PC-9 (cell line): ENCODE results near the gene HK3. TPM values are rescaled to one million over a fixed set of nuclear protein-coding genes. Genes with fewer than 3 reads are reported as not detected.

Experiments used
- BruUV-seq: library from RNA; stranded (reverse); fragments of 400-500 nt; replicated peaks from 2 replicates; lab custom pipeline; 2021; lab: Mats Ljungman, UMichigan
- CTCF ChIA-PET: fragments of 300-600 bp; sonication (Branson Sonifier 250); formaldehyde crosslinking; loops from one replicate; lab custom pipeline; 2022; ENCODE audit warnings: antibody characterized with exemption; lab: Charles Lee
- POLR2A ChIA-PET: fragments of 300-600 bp; sonication (Branson Sonifier 250); formaldehyde crosslinking; loops from one replicate; lab custom pipeline; 2022; ENCODE audit warnings: antibody characterized with exemption; ENCODE audit not compliant: unreplicated experiment; lab: Charles Lee
- DNase-seq, 2 experiments: peaks; one replicate each; pipeline versions ENCODE4 v3.0.0 to v3.0.0-alpha.2; 2015 to 2022; ENCODE audit warnings: mixed read lengths in 1 of 2
- H2AFZ ChIP-seq: fragments of 200-600 bp; sonication (generic); 2 replicates; pipeline ENCODE4 v1.8.1; 2017; ENCODE audit warnings: antibody characterized with exemption
- H3F3A ChIP-seq: fragments of 200-600 bp; sonication (generic); 2 replicates; pipeline ENCODE4 v1.8.1; 2017; ENCODE audit warnings: antibody characterized with exemption, mild to moderate bottlenecking, low read depth; ENCODE audit not compliant: insufficient read depth
- H3K27ac ChIP-seq: fragments of 200-600 bp; sonication (generic); 2 replicates; pipeline ENCODE4 v1.6.1; 2016; ENCODE audit warnings: mixed run types
- H3K27me3 ChIP-seq: fragments of 200-600 bp; sonication (generic); 2 replicates; pipeline ENCODE4 v1.6.1; 2016; ENCODE audit warnings: low read depth, mixed run types; ENCODE audit not compliant: insufficient read depth
- H3K36me3 ChIP-seq: fragments of 200-600 bp; sonication (generic); 2 replicates; pipeline ENCODE4 v1.6.1; 2016; ENCODE audit warnings: low read depth, mixed run types
- H3K4me1 ChIP-seq: fragments of 200-600 bp; sonication (generic); replicated peaks from 2 replicates; pipeline ENCODE4 v1.6.1; 2016; ENCODE audit warnings: mixed run types; ENCODE audit not compliant: insufficient read depth
- H3K4me2 ChIP-seq: fragments of 200-600 bp; sonication (generic); 2 replicates; pipeline ENCODE4 v1.6.1; 2017; ENCODE audit warnings: mixed run types
- H3K4me3 ChIP-seq: fragments of 200-600 bp; sonication (generic); 2 replicates; pipeline ENCODE4 v1.6.1; 2016; ENCODE audit warnings: mixed run types
- H3K79me2 ChIP-seq: fragments of 200-600 bp; sonication (generic); 2 replicates; pipeline ENCODE4 v1.6.1; 2017; ENCODE audit warnings: low read depth, mixed run types
- H3K9me2 ChIP-seq: fragments of 200-600 bp; sonication (generic); 2 replicates; pipeline ENCODE4 v1.8.1; 2017; ENCODE audit warnings: mild to moderate bottlenecking; ENCODE audit not compliant: insufficient read depth
- H3K9me3 ChIP-seq: fragments of 200-600 bp; sonication (generic); 2 replicates; pipeline ENCODE4 v1.8.1; 2016; ENCODE audit warnings: low read depth; ENCODE audit not compliant: insufficient read depth
- H4K20me1 ChIP-seq: fragments of 200-600 bp; sonication (generic); 2 replicates; pipeline ENCODE4 v1.8.1; 2017; ENCODE audit not compliant: insufficient read depth
- EZH2 ChIP-seq: fragments of 200-600 bp; sonication (generic); IDR thresholded peaks from 2 replicates; pipeline ENCODE4 v1.8.0; 2017; ENCODE audit warnings: antibody characterized with exemption, low read depth
- intact Hi-C: fragments of 100-400 bp; cut with micrococcal nuclease; formaldehyde crosslinking; loops from one replicate; pipeline ENCODE4 v1.10.0; 2022; ENCODE audit not compliant: unreplicated experiment
- total RNA-seq: library from RNA; stranded (reverse); gene quantifications from 2 replicates; pipeline ENCODE4 v1.2.3, GENCODE V29; 2021
- TF ChIP-seq, protein P1 (sequence below): fragments of 200-600 bp; sonication (generic); conservative IDR thresholded peaks from 2 replicates; pipeline ENCODE4 v1.6.1; 2017; ENCODE audit warnings: mixed run types, antibody characterized with exemption, mild to moderate bottlenecking, moderate library complexity

The HK3 gene
- total RNA-seq, 1 experiment from 2014 or later, result not detected

DNA sequence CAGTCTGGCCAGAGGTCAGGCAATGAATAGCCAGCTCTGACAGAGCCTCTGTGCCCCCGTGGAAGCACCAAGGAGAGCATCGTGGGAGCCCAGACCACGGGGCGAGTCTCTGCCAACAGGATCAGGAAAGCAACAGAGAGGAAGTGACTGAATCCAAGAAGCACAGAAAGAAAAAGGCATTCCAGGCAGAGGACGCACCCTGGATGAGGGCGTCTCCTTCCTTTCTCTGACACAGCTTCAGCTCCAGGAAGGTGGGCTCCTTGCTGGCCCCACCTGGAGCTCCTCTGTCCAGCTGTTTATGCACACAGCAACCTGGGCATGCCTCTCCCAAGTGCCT lies 16.6 kb downstream of the HK3 start:
- Histone ChIP-seq H3K27ac (no peak overlapping the region), H3K36me3 (no peaks in the 10 kb centered on the region), H2AFZ (no peak overlapping the region), H3K79me2 (no peaks in the 10 kb centered on the region), H3K9me2 (no peaks in the 10 kb centered on the region), H3K4me3 (no peak overlapping the region), H3K4me1 (no peaks in the 10 kb centered on the region), H3F3A (no peaks in the 10 kb centered on the region), H3K4me2 (no peak overlapping the region), H3K9me3 (no peaks in the 10 kb centered on the region), H4K20me1 (no peaks in the 10 kb centered on the region), H3K27me3 (no peaks in the 10 kb centered on the region)
- ChIA-PET POLR2A (interaction anchor here (0.6 kb wide), 1 partner anchor 34 kb away, joined by 4 read pairs; no protein-coding TSS in a partner anchor), CTCF (no interaction called here)
- no TSS peak for BruUV-seq
- TF ChIP-seq, protein P1, sequence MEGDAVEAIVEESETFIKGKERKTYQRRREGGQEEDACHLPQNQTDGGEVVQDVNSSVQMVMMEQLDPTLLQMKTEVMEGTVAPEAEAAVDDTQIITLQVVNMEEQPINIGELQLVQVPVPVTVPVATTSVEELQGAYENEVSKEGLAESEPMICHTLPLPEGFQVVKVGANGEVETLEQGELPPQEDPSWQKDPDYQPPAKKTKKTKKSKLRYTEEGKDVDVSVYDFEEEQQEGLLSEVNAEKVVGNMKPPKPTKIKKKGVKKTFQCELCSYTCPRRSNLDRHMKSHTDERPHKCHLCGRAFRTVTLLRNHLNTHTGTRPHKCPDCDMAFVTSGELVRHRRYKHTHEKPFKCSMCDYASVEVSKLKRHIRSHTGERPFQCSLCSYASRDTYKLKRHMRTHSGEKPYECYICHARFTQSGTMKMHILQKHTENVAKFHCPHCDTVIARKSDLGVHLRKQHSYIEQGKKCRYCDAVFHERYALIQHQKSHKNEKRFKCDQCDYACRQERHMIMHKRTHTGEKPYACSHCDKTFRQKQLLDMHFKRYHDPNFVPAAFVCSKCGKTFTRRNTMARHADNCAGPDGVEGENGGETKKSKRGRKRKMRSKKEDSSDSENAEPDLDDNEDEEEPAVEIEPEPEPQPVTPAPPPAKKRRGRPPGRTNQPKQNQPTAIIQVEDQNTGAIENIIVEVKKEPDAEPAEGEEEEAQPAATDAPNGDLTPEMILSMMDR, result no peak
- TF ChIP-seq EZH2, result no peak
- intact Hi-C loops, result no loop called here
- no peak for DNase-seq

DNA sequence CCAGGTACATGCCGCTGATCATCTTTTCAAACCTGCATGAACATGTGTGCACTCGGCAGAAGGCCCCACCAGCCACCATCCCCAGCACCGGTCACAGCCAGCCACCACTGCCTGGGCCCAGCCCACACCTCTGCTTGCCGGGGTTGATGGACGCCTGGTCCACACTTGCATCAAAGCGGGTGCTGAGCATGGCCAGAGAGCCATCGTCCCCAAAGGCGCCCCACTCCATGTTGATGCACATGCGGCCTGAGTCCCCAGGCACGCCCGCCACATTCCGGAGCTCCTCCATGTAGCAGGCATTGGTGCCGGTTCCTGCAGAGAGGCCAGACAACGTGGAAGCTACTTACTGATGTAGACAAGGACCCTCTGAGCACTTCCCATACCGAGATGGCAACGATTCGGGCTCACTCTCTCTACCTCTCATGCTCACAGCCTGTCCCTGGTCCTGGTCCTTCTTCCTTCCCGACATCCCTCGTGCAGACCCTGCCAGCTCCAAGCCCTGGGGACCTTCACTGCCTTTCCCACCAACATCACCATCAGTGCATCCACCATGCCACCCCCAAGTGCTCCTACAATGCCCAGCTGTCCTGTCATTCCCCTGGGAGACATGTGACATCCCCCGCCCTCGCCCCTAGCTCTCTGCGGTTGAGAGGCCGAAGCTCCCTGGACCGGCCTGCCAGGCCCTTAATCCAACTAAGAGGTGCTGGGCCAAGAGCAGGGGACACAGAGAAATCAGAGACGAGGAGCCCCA lies 17.2 kb downstream of the HK3 start:
- no peaks in the 10 kb centered on the region for H3K4me1 ChIP-seq
- no peaks in the 10 kb centered on the region for H3K27me3 ChIP-seq
- POLR2A ChIA-PET, result interaction anchor here (0.6 kb wide), 1 partner anchor 33 kb away, joined by 4 read pairs; no protein-coding TSS in a partner anchor
- no peak overlapping the region for H2AFZ ChIP-seq
- no peaks in the 10 kb centered on the region for H3K9me2 ChIP-seq
- no peak overlapping the region for H3K4me3 ChIP-seq
- H3K27ac ChIP-seq, result no peak overlapping the region
- no peaks in the 10 kb centered on the region for H3K79me2 ChIP-seq
- CTCF ChIA-PET, result no interaction called here
- intact Hi-C loops, result no loop called here
- no peaks in the 10 kb centered on the region for H3F3A ChIP-seq
- H4K20me1 ChIP-seq, result no peaks in the 10 kb centered on the region
- H3K36me3 ChIP-seq, result no peaks in the 10 kb centered on the region
- no peak for TF ChIP-seq EZH2
- TF ChIP-seq, protein P1, result no peak
- BruUV-seq, result no TSS peak
- DNase-seq, result peak in 1 of 2 experiments; percentile 26
- H3K4me2 ChIP-seq, result no peak overlapping the region
- H3K9me3 ChIP-seq, result no peaks in the 10 kb centered on the region

DNA sequence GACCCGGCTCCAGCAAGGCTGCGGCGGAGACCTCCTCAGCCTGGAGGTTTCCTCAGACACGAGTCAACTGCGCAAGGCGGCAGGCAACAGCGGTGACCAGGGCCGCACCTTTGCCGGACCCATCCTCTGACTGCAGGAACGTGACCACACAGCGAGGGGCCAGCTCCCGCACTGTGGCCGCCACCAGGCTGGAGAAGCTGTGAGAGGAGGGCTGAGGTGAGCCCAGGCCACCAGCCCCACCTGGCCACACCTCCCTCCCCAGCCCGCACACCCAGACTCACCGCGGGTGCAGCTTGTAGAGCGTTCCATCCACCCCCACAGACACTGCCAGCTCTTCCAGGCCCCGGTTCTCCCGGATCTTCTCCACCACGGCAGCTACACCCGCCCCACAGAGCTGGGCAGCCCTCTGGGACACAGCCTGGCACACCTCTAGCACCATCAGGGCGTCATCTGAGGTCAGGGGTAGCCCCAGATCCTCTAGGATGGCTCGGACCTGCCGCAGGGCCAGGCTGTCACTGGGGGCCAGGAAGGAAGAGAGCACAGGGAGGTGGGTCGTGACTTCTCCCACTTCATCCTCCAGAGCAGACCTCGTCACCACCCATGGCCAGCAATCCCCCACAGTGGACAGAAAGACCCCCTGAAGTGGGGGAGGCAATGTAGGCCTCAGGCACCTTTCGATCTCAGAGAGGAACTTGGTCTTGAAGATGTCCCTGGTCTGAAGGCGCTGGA lies 18.0 kb downstream of the HK3 start:
- peak in 1 of 2 experiments; percentile 3 for DNase-seq
- CTCF ChIA-PET, result interaction anchor here (0.7 kb wide), 1 partner anchor 574 kb away, joined by 3 read pairs; no protein-coding TSS in a partner anchor
- Histone ChIP-seq H3K27ac (no peak overlapping the region), H3F3A (no peaks in the 10 kb centered on the region), H4K20me1 (no peaks in the 10 kb centered on the region), H2AFZ (no peak overlapping the region), H3K4me1 (no peaks in the 10 kb centered on the region), H3K36me3 (no peaks in the 10 kb centered on the region), H3K79me2 (no peaks in the 10 kb centered on the region), H3K27me3 (no peaks in the 10 kb centered on the region), H3K9me3 (no peaks in the 10 kb centered on the region), H3K9me2 (no peaks in the 10 kb centered on the region), H3K4me2 (no peak overlapping the region), H3K4me3 (no peak overlapping the region)
- TF ChIP-seq, protein P1, result no peak
- no peak for TF ChIP-seq EZH2
- intact Hi-C loops, result no loop called here
- no TSS peak for BruUV-seq
- POLR2A ChIA-PET, result no interaction called here
